Caco-2 (cell line): ENCODE results near the gene TBL1X. TPM values are rescaled to one million over a fixed set of nuclear protein-coding genes. Genes with fewer than 3 reads are reported as not detected.

Experiments used
- BruUV-seq: library from RNA; stranded (reverse); fragments of 400-500 nt; replicated peaks from 2 replicates; lab custom pipeline; 2021; lab: Mats Ljungman, UMichigan
- CTCF ChIA-PET: fragments of 300-600 bp; sonication (Branson Sonifier 250); formaldehyde crosslinking; loops from one replicate; lab custom pipeline; 2022; ENCODE audit warnings: antibody characterized with exemption; lab: Charles Lee
- POLR2A ChIA-PET: fragments of 300-600 bp; sonication (Branson Sonifier 250); formaldehyde crosslinking; loops from one replicate; lab custom pipeline; 2022; ENCODE audit warnings: antibody characterized with exemption; lab: Charles Lee
- DNase-seq, 2 experiments: peaks; one replicate each; pipeline versions ENCODE4 v3.0.0 to v3.0.0-alpha.2; 2020 to 2022
- H3K27me3 ChIP-seq: replicated peaks from 2 replicates; pipeline ENCODE4 v1.6.0; 2011; ENCODE audit warnings: low read length; ENCODE audit not compliant: control insufficient read depth, insufficient read depth
- H3K36me3 ChIP-seq: 2 replicates; pipeline ENCODE4 v1.5.1; 2011; ENCODE audit warnings: low read length; ENCODE audit not compliant: control insufficient read depth, insufficient read depth
- H3K4me1 ChIP-seq: fragments of 250-450 bp; sonication (Bioruptor Pico); 2 replicates; pipeline ENCODE4 v1.5.1; 2020; ENCODE audit warnings: mild to moderate bottlenecking
- H3K4me3 ChIP-seq: 2 replicates; pipeline ENCODE4 v1.5.1; 2011; ENCODE audit warnings: low read depth, mild to moderate bottlenecking, control low read depth, low read length
- H3K9me3 ChIP-seq: fragments of 250-450 bp; sonication (Bioruptor Pico); 2 replicates; pipeline ENCODE4 v1.5.1; 2020; ENCODE audit warnings: mild to moderate bottlenecking, moderate library complexity
- H3K27ac Mint-ChIP-seq: one replicate; pipeline ENCODE4 v1.8.0; 2022; ENCODE audit warnings: mixed read lengths; ENCODE audit not compliant: unreplicated experiment
- H3K27me3 Mint-ChIP-seq: one replicate; pipeline ENCODE4 v1.8.0; 2022; ENCODE audit warnings: mixed read lengths; ENCODE audit not compliant: insufficient read depth, unreplicated experiment
- H3K36me3 Mint-ChIP-seq: one replicate; pipeline ENCODE4 v1.8.0; 2022; ENCODE audit warnings: mild to moderate bottlenecking, mixed read lengths; ENCODE audit not compliant: insufficient read depth, unreplicated experiment
- H3K4me1 Mint-ChIP-seq: one replicate; pipeline ENCODE4 v1.8.0; 2022; ENCODE audit warnings: low read depth, mixed read lengths; ENCODE audit not compliant: unreplicated experiment
- H3K4me3 Mint-ChIP-seq: one replicate; pipeline ENCODE4 v1.8.0; 2022; ENCODE audit warnings: mild to moderate bottlenecking, moderate library complexity, mixed read lengths; ENCODE audit not compliant: unreplicated experiment
- H3K9me3 Mint-ChIP-seq: one replicate; pipeline ENCODE4 v1.8.0; 2022; ENCODE audit warnings: mixed read lengths; ENCODE audit not compliant: unreplicated experiment
- intact Hi-C: fragments of 100-400 bp; cut with micrococcal nuclease; formaldehyde crosslinking; loops from one replicate; pipeline ENCODE4 v1.10.0; 2022; ENCODE audit not compliant: unreplicated experiment
- total RNA-seq: library from RNA; stranded (reverse); gene quantifications from 2 replicates; pipeline ENCODE4 v1.2.3, GENCODE V29; 2022
- TF ChIP-seq, protein P1 (sequence below), 2 experiments: fragments of 200-600 bp in 1 of 2; IDR thresholded peaks; 1 replicate in 1 of 2; 2 replicates in 1 of 2; pipeline versions ENCODE4 v1.5.1 to v1.8.0; 2011 to 2022; ENCODE audit warnings: antibody characterized with exemption in 1 of 2, control low read depth in 1 of 2, inconsistent platforms in 1 of 2, low read depth in 1 of 2, low read length in 1 of 2, mild to moderate bottlenecking in 1 of 2, moderate library complexity in 1 of 2; ENCODE audit not compliant: insufficient read depth in 1 of 2, severe bottlenecking in 1 of 2, unreplicated experiment in 1 of 2

The TBL1X gene
- total RNA-seq, 1 experiment from 2014 or later: 84.2 TPM

- H3K27me3 ChIP-seq: no peaks in the 10 kb centered on the region
- Mint-ChIP-seq H3K4me3 (no peak overlapping the region), H3K27ac (no peak overlapping the region), H3K9me3 (no peaks in the 10 kb centered on the region), H3K4me1 (peaks cover 4% of the 10 kb centered on the region), H3K27me3 (no peaks in the 10 kb centered on the region), H3K36me3 (peaks cover 39% of the 10 kb centered on the region)
- BruUV-seq: no TSS peak
- TF ChIP-seq, protein P1, sequence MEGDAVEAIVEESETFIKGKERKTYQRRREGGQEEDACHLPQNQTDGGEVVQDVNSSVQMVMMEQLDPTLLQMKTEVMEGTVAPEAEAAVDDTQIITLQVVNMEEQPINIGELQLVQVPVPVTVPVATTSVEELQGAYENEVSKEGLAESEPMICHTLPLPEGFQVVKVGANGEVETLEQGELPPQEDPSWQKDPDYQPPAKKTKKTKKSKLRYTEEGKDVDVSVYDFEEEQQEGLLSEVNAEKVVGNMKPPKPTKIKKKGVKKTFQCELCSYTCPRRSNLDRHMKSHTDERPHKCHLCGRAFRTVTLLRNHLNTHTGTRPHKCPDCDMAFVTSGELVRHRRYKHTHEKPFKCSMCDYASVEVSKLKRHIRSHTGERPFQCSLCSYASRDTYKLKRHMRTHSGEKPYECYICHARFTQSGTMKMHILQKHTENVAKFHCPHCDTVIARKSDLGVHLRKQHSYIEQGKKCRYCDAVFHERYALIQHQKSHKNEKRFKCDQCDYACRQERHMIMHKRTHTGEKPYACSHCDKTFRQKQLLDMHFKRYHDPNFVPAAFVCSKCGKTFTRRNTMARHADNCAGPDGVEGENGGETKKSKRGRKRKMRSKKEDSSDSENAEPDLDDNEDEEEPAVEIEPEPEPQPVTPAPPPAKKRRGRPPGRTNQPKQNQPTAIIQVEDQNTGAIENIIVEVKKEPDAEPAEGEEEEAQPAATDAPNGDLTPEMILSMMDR (IDR thresholded peaks at IDR 0.05; ENCODE audit: insufficient read depth in 1 of 2, low read depth in 1 of 2, low read length in 1 of 2, severe bottlenecking in 1 of 2, unreplicated experiment in 1 of 2): no peak
- no peak overlapping the region for H3K4me3 ChIP-seq
- intact Hi-C loops: no loop called here
- CTCF ChIA-PET: no interaction called here
- H3K36me3 ChIP-seq: peaks cover 2% of the 10 kb centered on the region; the same call in 1 of the 2 replicates
- H3K4me1 ChIP-seq: no peaks in the 10 kb centered on the region
- DNase-seq: no peak
- POLR2A ChIA-PET: no interaction called here
- no peaks in the 10 kb centered on the region for H3K9me3 ChIP-seq
These were observed 199.4 kb downstream of the TBL1X start for GRCh38 chrX:9664224-9664623.

- ChIA-PET POLR2A (no interaction called here), CTCF (no interaction called here)
- intact Hi-C loops: no loop called here
- Mint-ChIP-seq H3K36me3 (peaks cover 37% of the 10 kb centered on the region), H3K9me3 (no peaks in the 10 kb centered on the region), H3K27ac (no peak overlapping the region), H3K4me1 (no peaks in the 10 kb centered on the region), H3K4me3 (no peak overlapping the region), H3K27me3 (no peaks in the 10 kb centered on the region)
- Histone ChIP-seq H3K27me3 (no peaks in the 10 kb centered on the region), H3K4me1 (no peaks in the 10 kb centered on the region), H3K4me3 (no peak overlapping the region), H3K9me3 (no peaks in the 10 kb centered on the region), H3K36me3 (peaks cover 2% of the 10 kb centered on the region; the same call in 1 of the 2 replicates)
- TF ChIP-seq, protein P1 (IDR thresholded peaks at IDR 0.05; ENCODE audit: insufficient read depth in 1 of 2, low read depth in 1 of 2, low read length in 1 of 2, severe bottlenecking in 1 of 2, unreplicated experiment in 1 of 2): no peak
- DNase-seq: no peak
- BruUV-seq: no TSS peak
These were observed 200.3 kb downstream of the TBL1X start for GRCh38 chrX:9665113-9665512.

DNA sequence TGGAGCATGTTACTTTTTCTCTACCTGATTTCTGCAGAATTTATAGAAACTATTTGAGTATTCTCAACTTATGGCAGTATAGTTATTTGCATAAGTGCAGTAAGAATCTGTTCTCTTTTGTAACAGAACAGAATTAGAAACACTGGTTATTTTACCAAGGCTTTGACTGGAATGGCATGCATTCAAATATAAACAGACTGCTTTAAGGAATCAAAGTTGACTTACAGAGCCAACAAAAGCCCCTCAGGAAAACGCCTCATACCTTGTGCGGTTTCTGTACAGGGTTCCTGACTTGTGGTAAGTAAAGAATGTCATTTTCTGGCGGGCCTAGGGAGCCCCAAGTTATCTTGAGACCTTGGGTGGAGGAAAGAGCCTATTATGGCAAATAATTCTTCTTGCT lies 203.7 kb downstream of the TBL1X start:
- ChIA-PET CTCF (no interaction called here), POLR2A (no interaction called here)
- no TSS peak for BruUV-seq
- Mint-ChIP-seq H3K9me3 (no peaks in the 10 kb centered on the region), H3K27ac (no peak overlapping the region), H3K36me3 (peaks cover 40% of the 10 kb centered on the region), H3K4me3 (no peak overlapping the region), H3K27me3 (no peaks in the 10 kb centered on the region), H3K4me1 (no peaks in the 10 kb centered on the region)
- Histone ChIP-seq H3K9me3 (no peaks in the 10 kb centered on the region), H3K4me1 (no peaks in the 10 kb centered on the region), H3K27me3 (no peaks in the 10 kb centered on the region), H3K36me3 (peaks cover 2% of the 10 kb centered on the region; the same call in 1 of the 2 replicates), H3K4me3 (no peak overlapping the region)
- DNase-seq: no peak
- intact Hi-C loops: no loop called here
- TF ChIP-seq, protein P1 (IDR thresholded peaks at IDR 0.05; ENCODE audit: insufficient read depth in 1 of 2, low read depth in 1 of 2, low read length in 1 of 2, severe bottlenecking in 1 of 2, unreplicated experiment in 1 of 2): no peak
